HEK293 (cell line): Measurements from ENCODE around the gene GNG7.

ENCODE experiments used
- CTCF ChIP-seq: fragments of 450-650 bp; formaldehyde crosslinking; IDR thresholded peaks from 2 replicates; pipeline ENCODE4 v1.5.1; 2016; ENCODE audit warnings: missing biosample characterization, missing genetic modification characterization
- KLF16 ChIP-seq: fragments of 450-650 bp; formaldehyde crosslinking; IDR thresholded peaks from 2 replicates; pipeline ENCODE4 v1.5.1; 2017; ENCODE audit warnings: missing biosample characterization, missing genetic modification characterization

- TF ChIP-seq CTCF (tag by site-specific recombination) (no peak), KLF16 (tag by site-specific recombination) (no peak)
Observed at GRCh38 chr19:2633693-2634075, 68.8 kb downstream of the GNG7 start.
